ENCODE data around the gene RAB37. TPM values are rescaled to one million over a fixed set of nuclear protein-coding genes. Genes with fewer than 3 reads are reported as not detected.

RAB37 gene
- total RNA-seq, 1 donor from 2014 or later: 4.6 TPM

- DNase-seq (ENCODE audit: low spot score): no peak
Observed at GRCh38 chr17:74760404-74761105, 23.5 kb downstream of the RAB37 start.

- no peak for DNase-seq (ENCODE audit: low spot score)
Observed at GRCh38 chr17:74761419-74761818, 24.4 kb downstream of the RAB37 start.

DNA sequence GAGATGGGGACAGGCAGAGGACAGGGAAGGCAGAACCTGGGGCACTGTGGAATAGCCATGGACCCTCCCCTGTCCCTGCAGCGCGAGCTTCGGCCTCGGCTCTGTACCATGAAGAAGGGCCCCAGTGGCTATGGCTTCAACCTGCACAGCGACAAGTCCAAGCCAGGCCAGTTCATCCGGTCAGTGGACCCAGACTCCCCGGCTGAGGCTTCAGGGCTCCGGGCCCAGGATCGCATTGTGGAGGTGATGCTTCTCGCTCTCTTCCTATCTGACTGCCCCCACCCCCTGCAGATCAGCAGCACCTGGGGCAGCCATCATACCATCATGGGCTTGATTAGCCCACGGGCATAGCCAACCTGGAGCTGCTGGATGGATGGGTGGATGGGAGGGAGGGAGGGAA is 24.9 kb downstream of the RAB37 start:
- DNase-seq (ENCODE audit: low spot score): no peak

DNA sequence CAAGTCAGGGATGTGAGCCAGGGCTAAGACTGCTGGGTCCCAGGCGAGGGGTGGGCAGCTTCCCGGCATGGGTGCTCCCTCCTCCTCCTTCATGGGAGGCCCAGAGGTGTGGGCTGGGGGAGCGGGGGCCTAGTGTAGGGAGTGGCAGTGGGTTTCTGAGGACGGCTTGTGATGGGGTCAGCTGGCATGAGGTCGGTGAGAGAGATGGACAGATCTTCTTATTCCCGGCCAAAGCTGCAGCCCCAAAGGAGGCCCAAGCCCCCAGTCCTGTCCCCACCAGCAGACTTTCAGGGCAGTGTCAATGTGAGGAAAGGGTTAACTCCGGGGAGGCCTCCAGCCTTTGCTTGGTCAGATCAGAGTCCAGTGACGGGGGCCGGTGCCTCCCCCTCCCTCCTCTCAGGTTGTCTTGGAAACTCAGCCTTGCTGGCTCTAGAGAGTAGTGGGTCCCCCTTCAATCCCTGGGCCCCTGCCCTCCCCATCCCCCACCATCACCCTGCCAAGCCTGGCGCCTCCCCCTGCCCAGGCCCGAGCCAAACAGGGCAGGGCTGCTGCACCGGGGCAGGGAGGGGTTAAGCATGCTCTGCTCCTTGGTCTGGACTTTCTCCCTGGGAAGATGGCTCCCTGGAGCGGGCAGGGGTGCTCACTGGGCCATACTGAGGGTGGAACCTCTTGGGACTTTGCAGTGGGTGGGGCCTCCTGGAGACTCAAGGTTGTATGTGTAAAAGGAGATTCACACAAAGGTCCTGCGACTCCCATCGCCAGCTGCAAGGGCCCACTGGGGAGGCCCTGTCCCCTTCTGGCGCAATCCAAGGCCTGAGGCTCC is 26.7 kb downstream of the RAB37 start:
- DNase-seq (ENCODE audit: low spot score): peak; percentile 83

GRCh38 chr17:74764751-74765286 is 27.8 kb downstream of the RAB37 start:
- no peak for DNase-seq (ENCODE audit: low spot score)

DNA sequence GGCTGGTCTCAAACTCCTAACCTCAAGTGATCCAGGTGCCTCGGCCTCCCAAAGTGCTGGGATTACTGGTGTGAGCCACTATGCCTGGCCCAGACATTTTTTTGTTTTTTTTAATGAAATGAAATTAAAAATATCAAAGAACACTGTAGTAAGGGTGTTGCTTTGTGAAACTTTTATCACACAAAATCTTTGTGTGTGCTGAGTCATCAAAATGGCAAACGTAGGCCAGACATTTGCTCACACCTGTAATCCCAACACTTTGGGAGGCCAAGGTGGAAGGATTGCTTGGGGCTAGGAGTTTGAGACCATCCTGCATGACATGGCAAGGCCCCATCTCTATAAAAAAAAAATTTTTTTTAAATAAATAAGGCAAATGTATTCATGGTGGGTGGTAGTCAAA is 29.4 kb downstream of the RAB37 start:
- no peak for DNase-seq (ENCODE audit: low spot score)

DNA sequence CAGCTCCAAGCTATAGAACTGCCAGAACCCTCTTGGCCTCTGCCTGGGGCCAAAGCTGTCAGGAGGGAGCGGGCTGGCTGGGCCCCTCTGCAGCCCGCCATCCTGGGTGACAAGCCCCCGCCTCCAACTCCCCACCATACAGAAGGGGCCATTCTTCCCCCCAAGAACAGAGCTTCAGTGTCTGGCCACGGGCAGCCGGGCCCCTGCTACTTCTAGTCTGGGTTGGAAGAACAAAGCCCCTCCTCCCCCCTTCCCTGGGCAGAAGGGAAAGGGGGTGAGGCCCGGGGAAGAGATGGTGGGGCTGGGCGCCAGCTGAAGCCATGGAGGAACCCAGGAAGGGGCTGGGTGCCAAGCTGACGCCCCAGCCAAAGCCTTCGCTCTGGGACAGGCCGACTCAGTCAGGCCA is 30.1 kb downstream of the RAB37 start:
- DNase-seq (ENCODE audit: low spot score): no peak

GRCh38 chr17:74768069-74768762 is 31.2 kb downstream of the RAB37 start:
- DNase-seq (ENCODE audit: low spot score): no peak

GRCh38 chr17:74768763-74769114 is 31.7 kb downstream of the RAB37 start:
- DNase-seq (ENCODE audit: low spot score): no peak

DNA sequence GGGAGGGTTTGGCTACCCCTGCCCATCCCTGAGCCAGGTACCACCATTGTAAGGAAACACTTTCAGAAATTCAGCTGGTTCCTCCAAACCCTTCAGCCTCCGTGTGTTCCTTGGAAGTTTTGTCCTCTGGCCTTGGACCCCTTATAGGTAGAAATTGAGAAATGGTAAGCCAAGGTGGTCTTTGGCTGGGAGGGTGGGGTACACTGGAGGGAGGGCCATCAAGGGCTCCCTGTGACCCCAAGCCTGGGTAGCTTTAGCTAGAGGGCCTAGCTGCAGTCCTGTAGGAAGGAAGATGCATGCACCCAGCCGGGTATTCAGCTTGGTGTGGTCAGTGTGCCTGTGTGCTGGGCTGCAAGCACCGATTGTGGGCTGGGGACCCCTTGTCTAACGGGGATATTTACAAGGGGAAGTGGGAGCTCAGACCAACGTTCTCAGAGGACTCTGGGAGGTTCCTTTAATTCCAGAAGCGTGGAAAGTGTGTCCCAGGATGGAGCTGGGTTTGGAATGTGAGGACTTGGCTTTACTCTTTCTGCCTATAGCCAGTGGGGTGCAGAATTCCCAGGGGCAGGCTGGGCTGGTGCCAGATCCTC is 32.3 kb downstream of the RAB37 start:
- DNase-seq (ENCODE audit: low spot score): no peak

DNA sequence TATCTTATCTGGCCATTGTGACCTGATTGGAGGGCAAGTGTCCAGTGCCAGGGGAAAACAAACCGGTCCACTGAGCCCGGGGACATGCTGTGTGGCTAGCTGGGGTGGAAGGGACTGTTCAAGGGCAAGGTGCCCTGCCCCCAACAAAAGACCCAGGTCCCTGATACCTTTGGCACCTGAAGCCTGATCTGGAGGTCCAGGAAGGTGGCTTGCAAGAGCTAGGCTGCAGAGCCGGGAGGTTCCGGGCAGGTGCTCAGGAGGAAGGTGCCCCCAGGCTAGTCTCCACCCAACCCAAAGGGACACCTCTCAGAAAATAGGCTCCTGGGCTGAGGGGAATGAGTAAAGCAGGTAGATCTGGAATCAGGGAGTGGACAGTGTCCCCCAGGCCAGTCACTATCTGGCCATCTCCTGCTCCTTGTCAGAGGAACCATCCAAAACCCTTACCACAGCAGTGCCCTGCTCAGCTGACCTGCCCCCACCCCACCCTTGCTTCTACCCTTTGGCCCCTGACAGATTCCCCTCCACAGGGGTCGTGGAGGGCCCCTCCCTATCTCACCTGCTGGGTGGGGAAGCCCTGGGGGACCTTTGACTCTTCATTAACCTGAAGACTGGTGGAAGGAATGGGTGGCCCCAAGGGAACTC is 32.9 kb downstream of the RAB37 start:
- no peak for DNase-seq (ENCODE audit: low spot score)

- DNase-seq (ENCODE audit: low spot score): peak; percentile 51
Observed at GRCh38 chr17:74770498-74771318, 33.7 kb downstream of the RAB37 start.

GRCh38 chr17:74771319-74771914 is 34.4 kb downstream of the RAB37 start:
- DNase-seq (ENCODE audit: low spot score): no peak

- DNase-seq (ENCODE audit: low spot score): no peak
Observed at GRCh38 chr17:74772053-74772452, 35.0 kb downstream of the RAB37 start.

- no peak for DNase-seq (ENCODE audit: low spot score)
Observed at GRCh38 chr17:74773414-74773813, 36.4 kb downstream of the RAB37 start.

- no peak for DNase-seq (ENCODE audit: low spot score)
Observed at GRCh38 chr17:74773871-74774286, 36.8 kb downstream of the RAB37 start.

DNA sequence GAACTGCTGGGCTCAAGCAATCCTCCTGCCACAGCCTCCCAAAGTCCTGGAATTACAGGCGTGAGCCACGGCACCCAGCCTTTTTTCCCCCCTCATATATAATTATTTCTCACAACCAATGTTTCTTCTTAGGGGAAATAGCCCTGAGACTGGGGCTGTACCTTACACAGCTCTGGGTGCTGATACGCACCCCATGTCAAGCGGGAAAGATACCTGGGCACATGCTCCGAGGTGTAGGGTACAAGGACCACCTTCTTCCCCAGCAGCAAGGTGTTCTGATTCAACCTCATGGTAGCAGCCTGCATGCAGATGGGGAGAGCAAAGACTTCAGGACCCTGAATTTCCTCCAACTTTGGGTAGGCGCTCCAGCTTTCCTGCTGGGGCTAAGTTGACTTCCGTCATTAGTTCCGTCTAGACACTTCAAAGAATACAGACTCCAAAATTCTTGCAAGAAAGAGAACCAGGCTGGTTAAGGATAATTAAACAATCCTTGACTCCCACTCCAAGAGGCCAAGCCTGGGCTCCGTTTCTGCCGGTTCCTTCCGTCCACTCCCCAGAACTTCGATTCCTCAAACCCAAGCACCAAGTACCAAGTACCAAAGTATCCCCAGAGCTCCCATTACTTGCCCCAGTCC is 38.5 kb downstream of the RAB37 start:
- DNase-seq (ENCODE audit: low spot score): no peak

DNA sequence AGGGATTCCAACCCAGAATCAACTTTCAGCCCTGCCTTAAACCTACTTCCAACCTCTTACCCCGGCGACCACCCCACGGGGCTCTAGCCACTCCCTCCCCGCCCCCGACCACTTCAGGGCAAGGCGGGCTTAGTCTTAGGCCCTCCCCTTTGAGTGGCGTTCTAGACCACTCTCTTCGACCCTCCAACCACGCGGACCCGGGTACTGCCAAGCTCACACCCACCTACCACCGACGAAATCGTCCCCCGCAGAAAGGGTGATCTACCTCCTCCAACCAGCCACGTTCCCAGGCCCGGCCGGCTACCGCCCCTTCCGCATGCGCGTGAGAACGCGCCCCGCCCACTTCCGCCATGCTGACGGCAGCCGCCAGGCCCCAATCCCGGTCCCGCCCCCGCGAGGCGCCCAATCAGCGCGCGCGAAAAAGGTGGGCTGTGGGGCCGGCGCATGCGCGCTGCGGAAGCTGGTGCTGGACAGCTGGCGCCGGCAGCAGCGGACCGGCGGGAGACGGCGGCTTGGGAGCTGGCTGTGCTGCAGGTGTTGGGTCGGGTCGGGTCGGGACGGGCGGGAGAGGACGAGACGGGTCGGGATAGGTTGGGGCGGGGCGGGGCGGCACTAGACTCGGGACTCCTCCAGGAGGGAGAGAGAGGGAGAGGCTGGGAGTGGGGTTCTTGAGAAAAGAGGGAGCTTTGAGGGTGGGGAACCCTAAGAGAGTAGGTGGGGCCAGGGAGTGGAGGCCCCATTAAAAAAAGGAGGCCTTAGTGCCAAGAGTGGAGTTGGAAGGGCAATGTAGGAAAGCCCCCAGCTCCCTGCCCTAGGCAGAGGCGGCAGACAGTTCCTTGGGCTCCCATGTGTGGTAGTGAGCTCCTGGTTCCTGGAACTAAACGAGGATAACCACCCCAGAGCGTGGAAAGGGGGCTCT is 39.2 kb downstream of the RAB37 start, which contains the start of gene NAT9:
TSS of gene NAT9 (minus strand) at position 302 of the 919 bp plus-strand sequence. CDS start 647 bp downstream, outside the sequence.
- DNase-seq (ENCODE audit: low spot score): peak; percentile 97

All from umbilical cord (tissue), 2 donors.